SKM-1 (cell line): ENCODE results near the gene RPLP2.

ENCODE experiments used
- DNase-seq: peaks from one replicate; lab custom pipeline; 2025; ENCODE audit not compliant: unreplicated experiment; lab: John Stamatoyannopoulos, UW

RPLP2 gene

GRCh38 chr11:773425-773824 lies 36.3 kb upstream of the RPLP2 start:
- no peak for DNase-seq

DNA sequence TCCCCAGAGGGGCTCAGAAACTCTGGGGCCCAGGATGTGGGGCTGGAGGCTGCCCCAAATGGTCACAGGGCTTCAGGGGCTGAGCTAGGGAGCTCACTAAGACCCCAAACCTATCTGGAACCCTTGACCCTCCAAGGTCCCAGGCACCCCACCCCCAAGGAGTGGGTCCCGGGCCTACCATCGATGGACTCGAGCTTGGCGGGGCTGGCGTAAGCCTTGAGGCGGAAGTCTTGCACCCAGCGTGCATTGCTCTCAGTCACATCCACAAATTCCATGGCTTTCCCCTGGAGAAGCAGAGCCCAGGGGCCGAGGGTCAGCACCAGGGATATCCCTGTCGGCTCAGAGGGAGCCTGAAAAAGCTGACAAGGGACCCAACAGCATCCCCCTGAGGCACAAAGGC lies 35.9 kb upstream of the RPLP2 start:
- no peak for DNase-seq

GRCh38 chr11:774873-775592 lies 34.7 kb upstream of the RPLP2 start:
- DNase-seq: no peak

- no peak for DNase-seq
Measured at GRCh38 chr11:776263-776560, 33.6 kb upstream of the RPLP2 start.

- no peak for DNase-seq
Measured at GRCh38 chr11:776561-777287, 33.0 kb upstream of the RPLP2 start.

GRCh38 chr11:777288-778255 lies 32.2 kb upstream of the RPLP2 start, which contains the start of gene GATD1:
Gene GATD1 (minus strand): TSS chr11:777487. CDS start chr11:777462, 25 bp downstream.
- DNase-seq: peak; percentile 78

- no peak for DNase-seq
Measured at GRCh38 chr11:778976-779954, 30.5 kb upstream of the RPLP2 start.

GRCh38 chr11:779955-780532 lies 29.7 kb upstream of the RPLP2 start:
- no peak for DNase-seq

- DNase-seq: no peak
Measured at GRCh38 chr11:782264-783174, 27.2 kb upstream of the RPLP2 start.

- no peak for DNase-seq
Measured at GRCh38 chr11:783581-784015, 26.2 kb upstream of the RPLP2 start.

- DNase-seq: no peak
Measured at GRCh38 chr11:786235-787083, 23.3 kb upstream of the RPLP2 start.

- DNase-seq: no peak
Measured at GRCh38 chr11:787084-787675, 22.6 kb upstream of the RPLP2 start.

- no peak for DNase-seq
Measured at GRCh38 chr11:788009-788640, 21.6 kb upstream of the RPLP2 start.

GRCh38 chr11:788953-789940 lies 20.5 kb upstream of the RPLP2 start:
- no peak for DNase-seq

DNA sequence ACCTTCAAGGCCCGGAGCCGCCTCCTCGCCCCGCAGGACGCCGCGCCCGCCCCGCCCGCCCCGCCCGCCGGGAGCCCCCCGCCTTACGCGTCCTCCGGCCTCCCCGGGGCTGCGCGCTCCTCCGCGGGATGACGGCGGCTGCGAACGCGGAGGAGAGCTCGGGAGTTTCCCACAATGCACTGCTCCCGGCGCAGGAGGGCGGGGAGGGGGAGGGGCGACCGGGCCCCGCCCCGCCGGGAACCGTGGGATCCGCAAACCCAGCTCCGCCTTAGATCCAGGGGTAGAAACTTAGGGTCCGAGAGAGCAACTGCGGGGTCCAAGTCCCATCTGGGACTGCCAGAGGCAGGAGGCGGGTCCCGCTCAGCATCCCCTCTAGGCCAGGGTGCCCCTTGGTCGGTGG lies 19.8 kb upstream of the RPLP2 start, which contains the start of gene CEND1:
CEND1 (minus strand) TSS at position 148 of the 400 bp plus-strand sequence. CDS start 1,514 bp downstream, outside the sequence.
- DNase-seq: no peak
